B cell (primary cell): ENCODE measurements around the gene CAMK2B.

Experiments used
- CTCF ChIP-seq: fragments of 200-600 bp; IDR thresholded peaks from one replicate; pipeline ENCODE4 v1.8.0; 2022; ENCODE audit warnings: antibody characterized with exemption, mild to moderate bottlenecking
- EZH2 ChIP-seq: IDR thresholded peaks from 2 replicates; pipeline ENCODE4 v1.6.1; 2012; ENCODE audit warnings: borderline replicate concordance, low read depth, mild to moderate bottlenecking, moderate library complexity, low read length; ENCODE audit not compliant: insufficient read depth, poor library complexity, severe bottlenecking

GRCh38 chr7:44338600-44338999 is 13.2 kb upstream of the CAMK2B start:
- TF ChIP-seq CTCF (no peak), EZH2 (no peak)
